Chondrocyte (in vitro differentiated cells): ENCODE results near the gene ALOX12B. TPM values are rescaled to one million over a fixed set of nuclear protein-coding genes. Genes with fewer than 3 reads are reported as not detected.

ENCODE experiments used
- DNase-seq: peaks from one replicate; pipeline ENCODE4 v3.0.0; 2021; ENCODE audit warnings: mixed read lengths, low spot score
- H3K27ac Mint-ChIP-seq: one replicate; pipeline ENCODE4 v1.8.0; 2021; ENCODE audit warnings: mild to moderate bottlenecking, moderate library complexity, mixed read lengths; ENCODE audit not compliant: unreplicated experiment
- H3K27me3 Mint-ChIP-seq: 2 replicates; pipeline ENCODE4 v1.8.0; 2021; ENCODE audit warnings: low read depth, mixed read lengths
- H3K36me3 Mint-ChIP-seq: 2 replicates; pipeline ENCODE4 v1.8.0; 2021; ENCODE audit warnings: low read depth, mixed read lengths
- H3K4me1 Mint-ChIP-seq: 2 replicates; pipeline ENCODE4 v1.8.0; 2021; ENCODE audit warnings: low read depth, mild to moderate bottlenecking, mixed read lengths
- H3K4me3 Mint-ChIP-seq: one replicate; pipeline ENCODE4 v1.8.0; 2021; ENCODE audit warnings: mild to moderate bottlenecking, moderate library complexity, mixed read lengths; ENCODE audit not compliant: unreplicated experiment
- H3K9me3 Mint-ChIP-seq: 2 replicates; pipeline ENCODE4 v1.8.0; 2021; ENCODE audit warnings: low read depth, mixed read lengths
- CTCF ChIP-seq: fragments of 200-600 bp; sonication (generic); IDR thresholded peaks from 2 replicates; pipeline ENCODE4 v1.5.0; 2021; ENCODE audit warnings: antibody characterized with exemption, mild to moderate bottlenecking, moderate library complexity
- total RNA-seq: library from RNA; stranded (reverse); gene quantifications from 3 replicates; pipeline ENCODE4 v1.2.1, GENCODE V29; 2021

ALOX12B gene
- total RNA-seq, 1 donor from 2014 or later = 0.17 TPM

DNA sequence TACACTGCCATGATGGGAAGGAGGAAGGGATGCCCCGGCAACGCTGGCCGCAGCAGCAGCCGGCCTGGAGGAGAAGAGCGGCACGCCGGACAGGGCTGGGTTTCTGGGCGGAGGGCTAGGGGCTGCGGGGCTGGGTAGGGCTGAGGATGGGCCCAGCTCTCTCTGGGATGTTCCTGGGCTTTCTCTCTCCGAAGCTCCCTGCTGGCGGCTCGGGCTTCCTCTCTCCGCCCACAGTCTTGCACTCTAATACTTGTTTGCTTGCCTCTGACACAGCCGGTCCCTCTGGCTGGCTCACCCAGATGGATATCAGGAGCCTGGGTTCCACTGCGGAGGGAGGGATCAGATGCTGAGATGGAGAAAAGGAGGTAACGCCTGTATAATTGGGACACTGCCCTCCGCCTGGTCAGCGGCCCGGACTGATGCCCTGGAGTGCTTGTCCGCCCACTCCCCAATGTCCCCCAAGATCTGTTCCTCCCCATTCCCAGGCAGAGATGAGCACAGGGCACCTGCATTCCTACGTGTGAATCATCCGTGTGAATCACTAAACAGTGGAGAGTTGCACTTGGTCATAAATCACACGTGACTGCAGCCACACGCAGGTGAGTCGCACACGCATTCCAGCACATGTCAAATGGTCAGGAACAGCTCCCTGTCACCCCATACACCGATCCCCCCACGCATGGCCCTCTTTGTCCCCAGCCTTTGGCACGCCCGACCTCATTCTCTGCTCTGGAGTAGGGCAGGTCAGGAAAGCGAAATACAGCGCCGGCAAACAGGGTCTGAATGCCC is 30.7 kb upstream of the ALOX12B start, which contains the start of gene ALOXE3:
Gene ALOXE3, minus strand, starts transcription at position 535 of the 789 bp plus-strand sequence. Its CDS starts 524 bp downstream, at position 11.
- peaks cover 21% of the 10 kb centered on the region for H3K27me3 Mint-ChIP-seq

DNA sequence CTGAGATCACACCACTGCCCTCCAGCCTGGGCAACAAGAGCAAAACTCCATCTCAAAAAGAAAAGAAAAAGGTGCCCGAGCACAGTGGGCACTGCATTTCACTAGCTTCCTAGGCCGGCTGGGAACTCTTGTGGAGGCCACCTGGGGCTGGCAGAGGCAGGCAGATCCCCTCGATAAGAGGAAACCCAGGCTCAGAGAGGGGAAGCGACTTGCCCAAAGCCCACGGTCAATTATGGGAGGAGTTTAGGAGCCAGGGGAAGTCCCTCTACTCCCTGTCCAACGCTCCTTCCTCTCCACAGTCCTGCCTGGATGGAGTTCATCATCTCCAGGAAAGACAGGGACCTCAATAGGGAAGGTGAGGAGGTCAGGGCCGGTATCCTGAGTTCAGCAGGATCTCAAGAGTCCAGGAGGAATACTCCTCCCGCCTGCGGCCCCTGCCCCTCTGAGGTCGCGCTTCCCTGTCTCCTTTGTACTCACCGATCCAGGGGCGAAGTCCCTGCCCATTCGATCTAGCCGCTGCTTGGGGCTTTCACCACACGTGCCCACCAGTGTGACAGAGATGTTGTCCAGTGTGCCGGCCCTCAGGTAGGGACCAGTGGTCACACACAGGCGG is 30.0 kb upstream of the ALOX12B start:
- Mint-ChIP-seq H3K27me3 (peaks cover 28% of the 10 kb centered on the region), H3K36me3 (no peaks in the 10 kb centered on the region), H3K9me3 (no peaks in the 10 kb centered on the region), H3K4me1 (peaks cover 29% of the 10 kb centered on the region), H3K4me3 (peak overlapping the region; percentile 84), H3K27ac (peak overlapping the region; percentile 93)
- no peak for TF ChIP-seq CTCF
- no peak for DNase-seq

More for the DNA sequence above, 30.7 kb upstream of the ALOX12B start, which contains the start of gene ALOXE3:
- no peaks in the 10 kb centered on the region for H3K36me3 Mint-ChIP-seq
- no peak for TF ChIP-seq CTCF
- no peak for DNase-seq
- no peaks in the 10 kb centered on the region for H3K9me3 Mint-ChIP-seq
- H3K4me1 Mint-ChIP-seq = peaks cover 34% of the 10 kb centered on the region
- H3K27ac Mint-ChIP-seq = peak within 1 kb of the TSS; percentile 93
- H3K4me3 Mint-ChIP-seq = peak within 1 kb of the TSS; percentile 84

DNA sequence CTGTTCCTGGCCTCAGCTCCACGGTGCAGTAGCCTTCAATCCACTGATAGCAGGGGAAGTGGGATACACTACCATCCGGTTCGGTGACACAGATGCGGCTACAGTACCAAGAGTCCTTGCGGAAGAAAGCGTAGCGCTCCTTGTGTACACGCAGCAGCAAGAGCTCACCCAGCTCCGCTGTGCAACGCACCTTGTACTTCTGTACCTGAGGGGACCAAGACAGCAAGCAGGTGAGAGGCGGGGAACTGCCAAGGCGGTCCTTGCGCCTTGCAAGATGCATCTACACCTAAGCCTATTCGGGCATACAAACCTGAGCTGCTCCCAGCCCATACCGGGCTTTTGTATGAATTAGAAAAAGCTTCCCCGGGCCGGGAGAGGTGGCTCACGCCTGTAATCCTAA is 29.3 kb upstream of the ALOX12B start:
- H3K27me3 Mint-ChIP-seq = peaks cover 32% of the 10 kb centered on the region
- no peaks in the 10 kb centered on the region for H3K9me3 Mint-ChIP-seq
- no peak for TF ChIP-seq CTCF
- H3K27ac Mint-ChIP-seq = no peak overlapping the region
- H3K4me1 Mint-ChIP-seq = peaks cover 27% of the 10 kb centered on the region
- H3K4me3 Mint-ChIP-seq = no peak overlapping the region
- DNase-seq = no peak
- H3K36me3 Mint-ChIP-seq = no peaks in the 10 kb centered on the region

DNA sequence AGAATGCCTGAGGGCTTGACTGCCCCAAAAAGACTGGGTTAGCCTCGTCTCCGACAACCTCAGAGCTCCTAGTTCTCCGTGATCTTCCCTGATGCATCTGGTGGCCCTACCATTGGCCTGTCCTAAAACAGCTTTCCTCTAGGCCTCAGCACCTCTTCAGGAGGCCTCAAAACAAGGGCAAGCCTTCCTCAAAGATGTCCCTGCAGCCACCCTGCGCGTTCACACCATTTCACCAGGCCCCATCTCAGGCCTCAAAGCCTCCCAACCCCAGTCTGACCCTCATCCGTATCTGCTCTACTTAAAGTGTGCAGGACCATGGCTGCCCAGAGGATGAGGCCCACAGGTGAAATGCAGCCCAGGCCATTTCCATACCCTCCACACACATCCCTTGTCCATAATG is 23.4 kb upstream of the ALOX12B start:
- DNase-seq = no peak
- H3K27me3 Mint-ChIP-seq = peaks cover 45% of the 10 kb centered on the region
- H3K9me3 Mint-ChIP-seq = no peaks in the 10 kb centered on the region
- no peaks in the 10 kb centered on the region for H3K36me3 Mint-ChIP-seq
- no peak overlapping the region for H3K27ac Mint-ChIP-seq
- TF ChIP-seq CTCF = no peak
- H3K4me3 Mint-ChIP-seq = no peak overlapping the region
- H3K4me1 Mint-ChIP-seq = peaks cover 4% of the 10 kb centered on the region

- peak; percentile 39 for TF ChIP-seq CTCF
- Mint-ChIP-seq H3K4me1 (peaks cover 6% of the 10 kb centered on the region), H3K27ac (no peak overlapping the region), H3K9me3 (no peaks in the 10 kb centered on the region), H3K27me3 (peaks cover 42% of the 10 kb centered on the region), H3K36me3 (no peaks in the 10 kb centered on the region), H3K4me3 (no peak overlapping the region)
- DNase-seq = no peak
These were observed 22.9 kb upstream of the ALOX12B start for GRCh38 chr17:8110456-8110804.
